ENCODE measurements around the gene NCCRP1.
"Not testable (repeated sequence)": the region's sequence is repeated elsewhere in the genome, so short reads cannot be mapped to it uniquely, and the experiment has no call there.

NCCRP1 gene

DNA sequence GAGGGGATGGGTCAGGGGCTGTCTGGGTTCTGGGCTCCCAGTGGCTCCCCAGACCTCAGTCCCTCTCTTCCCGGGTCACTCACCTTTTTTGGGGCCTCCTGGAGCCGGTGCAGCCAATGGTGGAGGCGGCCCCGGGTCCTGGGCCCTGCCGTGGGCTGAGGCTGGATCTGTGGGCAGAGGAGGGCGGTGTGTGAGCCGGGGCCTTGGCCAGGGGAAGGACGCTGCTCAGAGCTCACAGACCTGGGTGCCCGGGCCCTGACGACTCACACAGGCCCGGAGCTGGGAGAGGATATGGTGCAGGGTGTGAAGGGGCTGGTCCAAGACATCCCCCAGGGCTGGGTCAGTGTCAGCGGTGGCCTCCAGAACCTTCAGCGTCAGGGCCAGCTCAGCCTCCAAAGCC is 47.0 kb downstream of the NCCRP1 start:
- in situ Hi-C loops (cut with MboI; ENCODE audit: low sequenced_read_pairs): not testable (repeated sequence)

DNA sequence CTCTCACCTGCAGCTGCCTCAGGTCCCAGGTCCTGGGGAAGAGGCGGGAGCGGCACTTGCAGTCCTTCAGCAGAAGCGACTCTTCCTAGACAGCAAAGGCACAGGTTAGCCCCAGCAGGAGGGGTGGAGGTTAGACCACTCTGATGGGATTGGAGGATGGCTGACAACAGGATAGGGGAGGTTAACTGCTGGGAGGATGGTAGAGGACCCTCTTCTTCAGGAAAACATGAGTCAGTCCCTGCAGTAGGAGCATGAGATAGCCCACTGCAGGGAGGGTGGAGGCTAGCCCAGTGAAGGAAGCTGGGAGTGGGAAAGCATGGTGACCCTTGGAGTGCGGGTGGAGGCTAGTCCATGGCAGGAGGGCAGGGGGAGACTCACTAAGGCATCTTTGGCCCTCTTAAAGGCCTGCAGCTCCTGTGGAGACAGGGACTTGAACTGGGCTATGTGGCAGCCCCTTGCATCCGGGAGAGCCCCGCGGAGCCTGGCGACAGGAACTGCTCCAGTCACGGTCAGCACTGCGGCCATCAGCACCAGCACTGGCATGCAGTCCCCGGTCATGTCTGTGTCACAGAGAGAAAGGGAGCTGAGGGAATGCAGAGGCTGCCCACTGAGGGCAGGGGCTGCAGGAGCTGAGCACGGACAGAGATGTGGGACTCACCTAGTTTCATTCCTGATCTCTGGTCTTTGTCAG is 47.8 kb downstream of the NCCRP1 start, which contains the start of gene IFNL3:
Gene IFNL3 (minus strand): TSS at position 597 of the 691 bp plus-strand sequence. CDS start 39 bp downstream, at position 558.
- in situ Hi-C loops (cut with MboI; ENCODE audit: low sequenced_read_pairs): not testable (repeated sequence)

DNA sequence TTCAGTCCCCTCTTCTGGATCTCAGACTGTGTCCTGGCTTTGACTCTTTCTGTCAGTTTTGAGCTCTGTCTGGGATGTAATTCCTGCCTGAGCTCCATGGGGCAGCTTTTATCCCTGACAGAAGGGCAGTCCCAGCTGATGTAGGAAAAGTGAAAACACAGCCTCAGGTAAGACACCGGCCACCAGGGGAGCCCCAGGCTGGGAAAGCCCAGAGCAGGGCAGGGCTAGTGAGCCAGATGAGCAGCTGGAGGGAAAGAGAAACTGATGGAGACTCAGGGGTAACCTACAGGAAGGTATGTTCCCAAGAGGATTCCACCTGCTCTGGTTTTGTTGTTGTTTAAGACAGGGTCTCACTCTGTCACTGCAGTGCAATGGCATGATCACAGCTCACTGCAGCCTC is 48.4 kb downstream of the NCCRP1 start:
- in situ Hi-C loops (cut with MboI; ENCODE audit: low sequenced_read_pairs): not testable (repeated sequence)

DNA sequence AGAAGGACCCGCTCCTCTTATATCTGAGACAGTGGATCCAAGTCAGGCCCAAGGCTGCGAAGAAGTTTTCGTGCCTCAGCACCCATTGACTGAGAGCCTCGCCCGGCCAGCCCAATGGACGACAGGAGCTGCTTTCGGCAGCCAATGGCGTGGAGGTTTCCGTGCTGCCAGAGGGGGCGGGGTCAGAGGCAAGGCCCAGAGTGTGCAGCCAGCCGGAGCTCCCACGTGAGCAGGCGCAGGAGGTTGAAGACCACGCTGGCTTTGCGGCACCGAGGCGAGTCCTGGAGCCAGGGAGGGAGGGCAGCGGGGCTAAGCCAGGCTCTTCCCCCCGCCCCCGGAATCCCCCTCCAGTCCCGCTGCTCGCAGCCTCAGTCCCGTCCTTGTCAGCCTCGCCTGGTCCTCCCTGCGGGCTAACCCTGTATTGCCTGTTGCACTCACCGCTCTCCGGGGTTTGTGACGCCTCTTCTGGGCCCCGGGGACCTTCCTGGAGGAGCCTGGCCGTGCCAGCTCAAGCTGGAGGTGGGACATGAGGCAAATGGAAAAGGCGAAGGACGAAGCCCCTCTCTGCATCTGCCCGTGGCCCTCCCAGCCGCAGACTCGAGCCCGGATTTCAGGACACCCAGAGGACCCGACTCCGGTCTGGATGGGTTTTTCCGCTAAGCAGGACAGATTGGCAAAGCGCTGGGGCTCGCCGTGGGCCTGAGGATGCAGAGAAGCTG is 50.3 kb downstream of the NCCRP1 start:
- in situ Hi-C loops (cut with MboI; ENCODE audit: low sequenced_read_pairs): no loop called here

DNA sequence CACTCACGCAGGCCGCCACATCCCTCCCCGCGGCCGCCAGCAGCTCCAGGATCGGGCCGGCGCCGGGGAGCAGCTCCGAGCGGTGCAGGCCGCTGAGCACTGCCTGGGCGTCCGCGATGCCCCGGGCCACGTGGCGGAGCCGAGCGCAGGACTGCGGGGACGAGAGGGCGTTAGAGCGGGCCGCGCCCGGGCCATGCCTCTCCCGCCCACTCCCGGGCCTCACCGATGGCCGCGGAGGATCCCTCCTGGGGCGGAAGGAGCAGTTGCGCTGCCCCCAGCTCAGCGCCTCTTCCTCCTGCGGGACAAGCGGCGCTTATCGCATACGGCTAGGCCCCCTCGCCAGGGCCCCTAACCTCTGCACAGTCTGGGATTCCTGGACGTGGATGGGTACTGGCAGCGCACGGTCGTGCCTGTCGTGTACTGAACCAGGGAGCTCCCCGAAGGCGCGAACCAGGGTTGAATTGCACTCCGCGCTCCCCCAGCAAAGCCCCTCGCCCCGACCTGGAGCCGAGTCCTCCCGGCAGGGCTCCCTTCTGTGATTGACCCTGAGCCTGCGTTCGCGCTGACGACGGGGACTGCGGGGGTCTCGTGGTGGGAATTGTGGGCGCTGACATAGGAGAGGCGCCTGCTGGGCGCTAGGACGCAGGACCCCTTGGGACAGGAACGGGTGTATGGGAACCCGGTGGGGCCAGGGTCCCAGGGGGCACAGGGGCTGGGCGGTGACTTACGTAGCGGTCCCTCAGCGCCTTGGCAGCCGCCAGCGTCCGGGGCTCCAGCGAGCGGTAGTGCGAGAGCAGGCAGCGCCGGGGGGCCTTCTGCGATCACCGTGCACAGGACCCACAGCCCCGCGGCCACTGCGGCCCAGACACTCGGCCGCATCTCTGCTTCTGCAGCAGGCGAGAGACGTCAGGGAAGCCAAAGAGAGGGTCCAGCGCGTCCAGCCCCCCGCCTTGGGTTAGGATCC is 51.2 kb downstream of the NCCRP1 start:
- in situ Hi-C loops (cut with MboI; ENCODE audit: low sequenced_read_pairs): no loop called here

DNA sequence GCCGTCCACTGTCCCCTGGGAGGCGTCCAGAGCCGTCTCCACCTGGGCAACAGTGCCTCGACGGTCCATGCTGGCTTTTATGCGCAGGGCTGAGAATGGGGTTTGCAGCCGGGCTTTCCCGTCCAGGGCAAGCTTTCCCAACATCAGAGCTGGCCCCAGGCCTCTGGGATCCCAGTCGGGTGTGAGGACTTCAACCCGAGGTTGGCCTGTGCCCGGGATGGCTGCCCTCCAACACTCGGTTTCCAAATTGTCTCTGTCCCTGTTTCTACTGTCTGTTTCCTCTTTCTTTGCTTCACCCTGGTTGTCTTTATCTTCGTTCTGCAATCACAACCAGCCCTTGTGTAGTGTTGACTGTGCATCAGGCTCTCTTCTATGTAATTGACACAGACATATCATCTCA is 52.0 kb downstream of the NCCRP1 start, which contains the start of gene IFNL4:
Gene IFNL4 (minus strand): TSS at position 51 of the 400 bp plus-strand sequence.
- in situ Hi-C loops (cut with MboI; ENCODE audit: low sequenced_read_pairs): no loop called here

DNA sequence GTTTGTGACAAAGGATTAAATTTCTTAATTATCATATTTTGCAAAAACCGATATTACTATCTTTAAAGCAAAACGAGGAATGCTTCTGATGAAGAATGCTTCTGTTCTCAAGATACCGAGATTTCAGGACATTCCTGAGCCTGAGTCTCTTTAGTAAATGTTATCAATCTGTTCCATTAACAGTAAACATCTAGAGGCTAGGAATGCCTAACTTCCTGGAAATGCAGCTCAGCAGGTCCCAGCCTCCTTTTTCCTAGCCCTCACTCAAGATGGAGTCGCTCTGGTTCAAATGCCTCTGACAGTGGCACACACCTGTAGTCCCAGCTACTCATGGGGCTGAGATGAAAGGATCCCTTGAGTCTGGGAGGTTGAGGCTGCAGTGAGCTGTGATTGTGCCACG is 54.3 kb downstream of the NCCRP1 start:
- in situ Hi-C loops (cut with MboI; ENCODE audit: low sequenced_read_pairs): no loop called here
